Stimulated activated CD4-positive, alpha-beta T cell treated with anti-CD3 and anti-CD28 coated beads, Interleukin-2, amount 100 ng/mL, for 24 hours (primary cell): ENCODE data around the gene KCNJ11.

Experiments used
- DNase-seq, 2 donors: peaks; one replicate each; pipeline ENCODE4 v3.0.0-alpha.2; 2020

KCNJ11 gene

DNA sequence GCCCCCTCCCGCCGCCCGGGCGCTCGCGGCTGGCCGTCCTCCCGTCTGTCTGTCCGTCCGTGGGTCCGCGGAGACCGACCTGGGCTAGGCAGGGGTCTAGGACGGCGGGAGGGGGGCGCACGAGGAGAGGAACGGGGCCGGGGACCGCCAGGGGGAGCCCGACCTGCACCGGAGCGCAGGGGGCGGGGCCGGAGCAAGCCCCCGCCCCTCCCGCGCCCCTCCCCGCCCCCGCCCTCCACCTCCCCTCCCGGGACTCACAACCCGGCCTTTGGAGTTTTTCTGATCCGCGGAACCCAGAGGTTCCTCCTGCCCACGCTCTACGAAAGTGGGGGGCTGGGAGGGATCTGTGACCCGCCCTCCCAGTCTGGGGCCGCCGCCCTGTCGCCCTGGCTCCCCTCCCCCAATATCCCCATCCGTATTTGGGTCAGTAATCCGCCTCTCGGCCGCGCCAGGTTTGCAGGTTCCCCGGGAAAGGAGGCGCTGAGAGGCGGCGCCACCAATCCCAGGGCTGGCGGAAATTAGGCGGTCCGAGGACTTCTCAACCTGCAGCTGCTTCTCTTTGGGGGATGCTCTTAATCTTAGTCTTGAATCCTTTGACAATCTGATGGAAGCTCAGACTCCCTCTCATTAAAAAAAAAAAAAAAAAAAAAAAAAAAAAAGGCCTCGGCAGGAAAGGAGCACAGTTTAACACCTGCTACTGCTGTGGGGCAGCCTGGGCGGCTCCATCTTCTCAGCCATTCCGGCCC lies 925 bp upstream of the KCNJ11 start:
- DNase-seq, result peak; percentile 83 to 87

DNA sequence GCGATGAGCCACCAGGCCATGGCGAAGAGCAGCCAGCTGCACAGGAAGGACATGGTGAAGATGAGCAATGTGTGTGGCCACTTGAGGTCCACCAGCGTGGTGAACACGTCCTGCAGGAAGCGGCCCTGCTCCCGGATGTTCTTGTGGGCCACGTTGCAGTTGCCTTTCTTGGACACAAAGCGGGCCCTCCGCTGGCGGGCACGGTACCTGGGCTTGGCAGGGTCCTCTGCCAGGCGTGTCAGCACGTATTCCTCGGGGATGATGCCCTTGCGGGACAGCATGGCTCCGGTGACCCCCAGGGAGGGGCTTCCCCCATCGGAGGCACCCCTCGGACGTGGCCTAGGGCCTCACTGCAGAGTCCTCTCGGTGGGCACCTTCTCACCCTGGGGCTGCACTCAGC lies 648 bp downstream of the KCNJ11 start:
- DNase-seq, result no peak

GRCh38 chr11:17387254-17387653 lies 1.2 kb downstream of the KCNJ11 start:
- no peak for DNase-seq

DNA sequence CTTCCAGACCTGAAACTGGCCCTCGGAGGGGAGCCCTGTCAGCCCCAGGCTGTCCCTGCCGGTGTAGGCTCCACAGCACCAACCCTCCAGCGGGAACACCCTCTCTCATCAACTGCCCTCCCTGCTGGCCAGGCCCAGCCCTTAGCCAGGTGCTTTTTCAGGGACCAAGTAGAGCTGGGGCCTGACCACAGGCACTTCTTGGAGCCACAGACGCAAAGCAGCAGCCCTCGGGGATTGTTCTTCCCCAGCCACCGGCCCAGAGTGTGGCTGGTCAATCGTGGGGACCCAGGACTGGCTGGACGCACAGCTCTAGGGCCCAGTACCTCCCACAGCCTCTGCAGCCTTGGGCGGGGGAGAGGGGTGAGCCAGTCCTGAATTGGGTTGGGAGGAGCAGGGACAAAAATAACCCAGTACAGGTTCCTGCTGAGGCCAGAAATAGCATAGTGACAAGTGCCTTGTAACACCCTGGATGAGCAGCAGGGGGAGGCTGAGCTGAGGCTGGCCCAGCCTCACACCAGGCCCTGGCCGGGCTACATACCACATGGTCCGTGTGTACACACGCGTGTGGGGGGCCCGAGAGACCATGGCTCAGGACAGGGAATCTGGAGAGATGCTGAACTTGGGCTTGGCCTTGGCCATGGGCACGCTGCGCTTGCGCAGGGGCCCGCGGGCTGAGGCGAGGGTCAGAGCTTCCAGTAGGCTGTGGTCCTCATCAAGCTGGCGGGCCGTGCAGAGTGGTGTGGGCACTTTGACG lies 2.0 kb downstream of the KCNJ11 start:
- peak; percentile 43 to 66 for DNase-seq

DNA sequence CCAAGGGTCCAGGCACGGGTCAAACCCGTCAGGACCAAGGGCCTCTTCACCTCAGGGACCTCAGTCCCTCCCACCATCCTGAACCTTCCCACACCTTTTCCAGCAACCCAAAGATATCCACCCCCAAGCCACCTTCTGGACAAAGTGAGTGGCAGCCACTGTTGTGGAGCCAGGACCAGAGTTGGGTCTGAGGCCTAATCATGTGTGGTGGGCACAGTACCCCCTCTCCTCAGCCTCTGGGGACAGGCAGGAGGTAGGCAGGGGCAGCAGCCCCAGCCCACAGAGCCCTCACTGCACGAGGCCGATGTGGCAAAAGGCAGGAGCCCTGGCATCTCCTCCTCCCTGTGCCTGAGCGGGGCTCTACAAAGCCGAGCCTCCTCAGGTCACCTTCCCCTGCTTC lies 2.5 kb downstream of the KCNJ11 start:
- DNase-seq, result no peak

DNA sequence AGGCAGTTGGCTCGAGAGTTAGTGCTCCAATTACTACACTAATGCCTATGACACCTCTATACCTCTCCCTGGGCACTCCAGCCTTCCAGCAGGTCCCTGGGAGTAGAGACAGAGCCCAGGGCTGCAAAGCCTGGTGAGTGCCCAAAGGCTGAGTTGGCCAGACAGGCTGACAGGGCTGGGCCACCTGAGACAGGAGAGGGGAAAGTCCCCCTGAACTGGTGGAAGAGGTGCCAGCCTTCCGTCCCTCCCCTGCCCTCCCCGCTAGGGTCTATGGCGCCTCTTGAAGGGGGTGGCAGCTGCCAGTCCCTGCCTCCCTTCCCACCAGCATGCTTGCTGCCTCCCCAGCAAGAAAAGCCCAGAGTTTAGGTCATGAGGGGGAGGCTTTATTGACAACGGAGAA lies 3.0 kb downstream of the KCNJ11 start:
- DNase-seq, result no peak

DNA sequence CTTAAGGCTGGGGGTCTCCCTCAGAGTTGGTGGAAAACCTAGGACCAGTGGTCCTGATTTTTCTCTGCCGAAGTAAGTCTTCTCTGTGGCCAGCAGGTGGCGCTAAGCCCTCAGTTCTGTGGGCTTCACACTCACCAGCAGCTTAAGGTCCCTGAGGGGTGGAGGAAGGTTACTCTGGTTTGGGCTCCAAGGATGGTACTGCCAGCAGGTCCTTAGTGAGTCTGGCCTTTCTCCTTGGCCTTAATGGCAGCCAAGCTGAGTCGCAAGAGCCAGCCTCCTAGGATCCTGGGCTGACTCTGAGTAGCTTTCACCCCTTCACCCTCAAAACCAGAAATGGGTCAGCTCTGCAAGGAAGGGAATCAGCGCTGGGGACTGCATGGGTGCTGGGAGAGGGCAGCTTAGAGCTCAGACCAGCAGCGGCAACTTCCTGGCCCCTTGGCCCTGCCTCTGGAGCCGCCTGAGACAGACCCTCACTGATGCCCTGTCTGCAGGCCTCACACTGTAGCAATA lies 4.4 kb downstream of the KCNJ11 start:
- peak; percentile 83 to 85 for DNase-seq

DNA sequence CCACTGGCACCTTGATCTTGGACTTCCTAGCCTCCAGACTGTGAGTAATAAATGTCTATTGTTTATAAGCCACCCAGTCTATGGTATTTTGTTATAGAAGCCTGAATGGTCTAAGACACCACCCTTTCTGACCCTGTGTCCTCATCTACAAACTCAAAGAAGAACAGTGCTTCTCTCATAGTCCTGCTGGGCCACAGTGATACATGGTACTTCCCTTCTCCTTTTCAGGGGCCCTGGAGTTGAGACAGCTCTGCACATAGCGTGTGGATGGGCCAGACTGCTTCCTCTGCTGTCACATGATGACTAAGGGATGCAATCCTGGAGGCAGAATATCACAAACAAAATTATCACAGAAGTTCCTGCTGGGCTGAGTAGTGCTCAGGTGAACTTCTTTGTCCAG lies 5.0 kb downstream of the KCNJ11 start:
- DNase-seq, result no peak

DNA sequence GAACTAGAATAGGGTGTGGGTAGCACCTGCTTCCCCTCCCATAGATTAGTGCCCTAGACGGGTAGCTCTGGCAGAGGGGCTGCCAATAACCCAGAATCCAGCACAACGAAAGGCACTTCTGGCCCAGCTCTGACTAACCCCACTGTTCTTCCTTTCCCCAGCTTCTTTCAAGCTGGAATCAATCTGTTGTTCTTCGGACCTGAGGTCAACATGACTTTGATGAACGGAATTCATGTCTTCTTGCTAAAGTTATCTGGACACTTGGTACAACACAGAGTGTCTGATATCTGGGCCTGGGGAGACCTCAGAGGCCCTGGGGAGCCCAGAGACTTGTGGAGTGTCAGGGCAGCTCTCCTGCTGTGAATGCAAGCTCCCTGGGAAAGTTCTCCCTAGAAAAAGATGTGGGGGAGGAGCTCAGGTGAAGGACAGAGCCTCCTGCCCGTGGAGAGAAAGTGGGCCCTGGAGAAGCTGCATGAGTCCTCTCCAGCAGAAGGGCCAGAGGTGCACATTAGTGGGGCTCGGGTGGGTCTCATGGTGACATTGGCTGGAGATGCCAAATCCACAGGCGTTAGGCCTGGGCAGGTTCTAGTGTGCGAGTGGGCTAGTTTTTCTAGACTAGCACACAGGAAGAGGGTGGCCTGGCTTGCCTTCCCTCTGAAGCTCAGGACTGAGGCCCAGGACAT lies 6.3 kb downstream of the KCNJ11 start:
- DNase-seq, result no peak

GRCh38 chr11:17381156-17381555 lies 7.3 kb downstream of the KCNJ11 start:
- DNase-seq, result no peak

GRCh38 chr11:17379383-17380180 lies 8.9 kb downstream of the KCNJ11 start:
- DNase-seq, result no peak

- DNase-seq, result no peak
Measured at GRCh38 chr11:17378655-17379054, 9.8 kb downstream of the KCNJ11 start.

GRCh38 chr11:17376493-17376892 lies 12.0 kb downstream of the KCNJ11 start:
- DNase-seq, result no peak

DNA sequence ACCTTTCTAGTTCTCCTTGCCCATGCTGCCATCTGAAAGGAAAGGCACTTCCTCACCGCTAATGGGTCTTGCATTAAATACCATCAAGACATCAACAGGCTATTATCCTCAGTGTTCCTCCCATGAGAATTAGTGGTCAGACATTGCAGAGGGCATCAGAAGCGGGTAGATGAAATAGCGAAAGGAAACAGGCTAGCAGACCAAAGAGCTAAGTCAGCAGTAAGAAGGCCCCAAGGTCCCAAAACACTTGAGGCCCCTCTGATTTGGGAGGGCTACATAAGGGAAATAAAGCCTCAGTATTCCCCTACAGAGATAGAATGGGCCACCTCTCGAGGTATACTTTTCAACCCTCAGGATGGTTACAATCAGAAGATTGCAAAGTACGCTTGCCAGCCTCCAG lies 12.9 kb downstream of the KCNJ11 start:
- DNase-seq, result no peak

DNA sequence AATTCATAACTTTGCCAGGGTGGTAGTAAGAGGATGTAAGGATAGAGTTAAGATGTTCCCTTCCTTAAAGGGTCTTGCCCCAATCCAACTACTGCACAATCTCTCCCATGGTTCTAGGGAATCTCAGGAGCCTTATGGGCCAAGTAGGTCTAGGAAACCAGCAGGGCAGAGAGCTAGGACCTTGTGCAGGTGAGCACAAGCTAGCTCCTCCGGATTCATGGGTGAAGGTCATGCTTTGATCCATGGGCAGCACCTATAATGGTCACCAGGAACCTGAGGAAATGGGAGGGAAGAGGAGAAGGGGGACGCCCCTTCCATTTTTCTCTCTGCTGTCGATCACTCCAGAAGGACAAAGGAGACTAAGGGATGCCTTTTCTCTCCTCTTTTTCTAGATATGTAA lies 16.8 kb downstream of the KCNJ11 start:
- no peak for DNase-seq

- DNase-seq, result no peak
Measured at GRCh38 chr11:17369684-17370243, 18.7 kb downstream of the KCNJ11 start.

- no peak for DNase-seq
Measured at GRCh38 chr11:17369094-17369493, 19.4 kb downstream of the KCNJ11 start.

GRCh38 chr11:17368551-17368950 lies 19.9 kb downstream of the KCNJ11 start:
- no peak for DNase-seq

- no peak for DNase-seq
Measured at GRCh38 chr11:17366495-17366894, 22.0 kb downstream of the KCNJ11 start.

- DNase-seq, result peak; percentile 62 to 74
Measured at GRCh38 chr11:17354601-17354991, 33.9 kb downstream of the KCNJ11 start.

DNA sequence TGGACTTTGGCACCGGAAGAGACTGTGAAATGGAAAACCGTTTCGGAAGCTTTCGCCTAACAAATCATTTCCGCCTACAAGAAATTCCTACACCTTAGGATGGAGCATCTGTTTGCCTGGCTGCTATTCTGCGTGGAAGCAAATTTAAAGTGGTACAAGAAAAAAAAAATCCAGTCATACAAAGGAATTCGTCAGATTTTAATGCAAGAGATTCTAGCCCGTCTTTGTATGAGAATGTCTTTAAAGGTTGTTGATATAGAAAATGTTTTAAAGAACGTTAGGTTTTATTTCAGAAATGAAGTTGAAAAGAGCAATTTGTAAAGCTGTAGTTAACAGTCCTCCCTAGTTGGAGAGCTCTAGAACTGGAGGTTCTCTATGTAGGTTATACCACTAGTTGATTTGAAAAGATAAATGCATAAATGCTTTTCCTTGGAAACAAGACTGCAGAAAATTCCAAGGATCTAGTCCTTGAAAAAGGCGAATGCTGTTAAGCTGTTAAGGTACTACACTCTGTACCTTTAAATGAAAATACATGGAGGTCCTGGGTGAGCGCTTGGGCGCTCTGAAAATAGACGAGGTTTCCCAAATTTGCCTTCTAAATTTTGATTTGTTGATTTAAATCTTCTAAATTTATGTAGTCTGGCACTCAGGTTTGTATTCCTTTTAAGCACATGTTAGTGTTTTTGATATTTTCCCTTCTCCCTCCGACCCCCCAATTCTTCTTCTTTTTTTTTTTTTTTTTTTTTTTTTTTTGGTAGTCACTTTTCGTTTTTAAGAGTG lies 34.4 kb downstream of the KCNJ11 start:
- DNase-seq, result no peak
